ENCODE data around the gene RNF4. TPM values are rescaled to one million over a fixed set of nuclear protein-coding genes. Genes with fewer than 3 reads are reported as not detected.

RNF4 gene
- total RNA-seq, 2 experiments from 2014 or later: 65.0 to 76.5 TPM

- intact Hi-C loops (cut with micrococcal nuclease; ENCODE audit: unreplicated experiment): no loop called here
- POLR2A ChIA-PET: no interaction called here
Observed at GRCh38 chr4:2458546-2459491, 10.1 kb upstream of the RNF4 start.

GRCh38 chr4:2459589-2460349, 9.1 kb upstream of the RNF4 start:
- Histone ChIP-seq H2AFZ (ENCODE audit: low read length) (no peak overlapping the region), H3K9me2 (ENCODE audit: insufficient read depth, low read length) (no peaks in the 10 kb centered on the region), H3K4me1 (ENCODE audit: insufficient read depth, low read length, poor library complexity, severe bottlenecking) (peaks cover 15% of the 10 kb centered on the region), H3K27ac (ENCODE audit: low read depth, low read length, poor library complexity, severe bottlenecking) (no peak overlapping the region), H3K9me3 (ENCODE audit: low read length) (no peaks in the 10 kb centered on the region), H3K4me3 (ENCODE audit: low read depth, low read length, poor library complexity, severe bottlenecking) (no peak overlapping the region), H3K4me2 (ENCODE audit: low read length) (no peak overlapping the region), H3K79me2 (ENCODE audit: insufficient read depth, low read depth, low read length) (no peaks in the 10 kb centered on the region), H3K36me3 (ENCODE audit: insufficient read depth, low read length) (no peaks in the 10 kb centered on the region), H4K20me1 (ENCODE audit: insufficient read depth, low read length) (no peaks in the 10 kb centered on the region)
- intact Hi-C loops (cut with micrococcal nuclease; ENCODE audit: unreplicated experiment): loop anchor here (10.0 kb wide), 3 partner anchors 475 to 745 kb away; partner anchors contain the start of genes GRK4, NOP14 and SLBP
- TF ChIP-seq EZH2phosphoT487 (IDR thresholded peaks at IDR 0.05; ENCODE audit: borderline replicate concordance, low read depth, low read length): no peak
- TF ChIP-seq, protein P1, sequence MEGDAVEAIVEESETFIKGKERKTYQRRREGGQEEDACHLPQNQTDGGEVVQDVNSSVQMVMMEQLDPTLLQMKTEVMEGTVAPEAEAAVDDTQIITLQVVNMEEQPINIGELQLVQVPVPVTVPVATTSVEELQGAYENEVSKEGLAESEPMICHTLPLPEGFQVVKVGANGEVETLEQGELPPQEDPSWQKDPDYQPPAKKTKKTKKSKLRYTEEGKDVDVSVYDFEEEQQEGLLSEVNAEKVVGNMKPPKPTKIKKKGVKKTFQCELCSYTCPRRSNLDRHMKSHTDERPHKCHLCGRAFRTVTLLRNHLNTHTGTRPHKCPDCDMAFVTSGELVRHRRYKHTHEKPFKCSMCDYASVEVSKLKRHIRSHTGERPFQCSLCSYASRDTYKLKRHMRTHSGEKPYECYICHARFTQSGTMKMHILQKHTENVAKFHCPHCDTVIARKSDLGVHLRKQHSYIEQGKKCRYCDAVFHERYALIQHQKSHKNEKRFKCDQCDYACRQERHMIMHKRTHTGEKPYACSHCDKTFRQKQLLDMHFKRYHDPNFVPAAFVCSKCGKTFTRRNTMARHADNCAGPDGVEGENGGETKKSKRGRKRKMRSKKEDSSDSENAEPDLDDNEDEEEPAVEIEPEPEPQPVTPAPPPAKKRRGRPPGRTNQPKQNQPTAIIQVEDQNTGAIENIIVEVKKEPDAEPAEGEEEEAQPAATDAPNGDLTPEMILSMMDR (conservative IDR thresholded peaks at IDR 0.05; ENCODE audit: low read length): no peak
- BruUV-seq (replicated peaks): no TSS peak
- ChIA-PET POLR2A (no interaction called here), CTCF (ENCODE audit: unreplicated experiment) (no interaction called here)
- no peak for DNase-seq (ENCODE audit: low spot score)

More at GRCh38 chr4:2458546-2459491, 10.1 kb upstream of the RNF4 start:
- CTCF ChIA-PET (ENCODE audit: unreplicated experiment): no interaction called here
- H3K9me3 ChIP-seq (ENCODE audit: low read length): no peaks in the 10 kb centered on the region
- H3K4me1 ChIP-seq (ENCODE audit: insufficient read depth, low read length, poor library complexity, severe bottlenecking): peaks cover 15% of the 10 kb centered on the region
- no peaks in the 10 kb centered on the region for H3K36me3 ChIP-seq (ENCODE audit: insufficient read depth, low read length)
- H3K27ac ChIP-seq (ENCODE audit: low read depth, low read length, poor library complexity, severe bottlenecking): no peak overlapping the region
- no TSS peak for BruUV-seq (replicated peaks)
- H4K20me1 ChIP-seq (ENCODE audit: insufficient read depth, low read length): no peaks in the 10 kb centered on the region
- H3K79me2 ChIP-seq (ENCODE audit: insufficient read depth, low read depth, low read length): no peaks in the 10 kb centered on the region
- H2AFZ ChIP-seq (ENCODE audit: low read length): no peak overlapping the region
- H3K4me3 ChIP-seq (ENCODE audit: low read depth, low read length, poor library complexity, severe bottlenecking): no peak overlapping the region
- TF ChIP-seq EZH2phosphoT487 (IDR thresholded peaks at IDR 0.05; ENCODE audit: borderline replicate concordance, low read depth, low read length): no peak
- TF ChIP-seq, protein P1 (conservative IDR thresholded peaks at IDR 0.05; ENCODE audit: low read length): no peak
- H3K4me2 ChIP-seq (ENCODE audit: low read length): no peak overlapping the region
- no peak for DNase-seq (ENCODE audit: low spot score)
- H3K9me2 ChIP-seq (ENCODE audit: insufficient read depth, low read length): no peaks in the 10 kb centered on the region

Data from OCI-LY7 (cell line).